Skeletal muscle satellite cell (primary cell): ENCODE data around the gene RASL10B.

ENCODE experiments used
- H3K27me3 ChIP-seq: 2 replicates; pipeline ENCODE4 v1.7.0; 2013; ENCODE audit warnings: low read length; ENCODE audit not compliant: control insufficient read depth, insufficient read depth
- H3K36me3 ChIP-seq: 2 replicates; pipeline ENCODE4 v1.7.0; 2013; ENCODE audit warnings: mild to moderate bottlenecking, control low read depth, low read length; ENCODE audit not compliant: insufficient read depth
- H3K4me1 ChIP-seq: 2 replicates; pipeline ENCODE4 v1.7.0; 2013; ENCODE audit warnings: low read length; ENCODE audit not compliant: control insufficient read depth, insufficient read depth
- H3K4me2 ChIP-seq: 2 replicates; pipeline ENCODE4 v1.7.0; 2013; ENCODE audit warnings: mild to moderate bottlenecking, low read length
- H3K4me3 ChIP-seq: 2 replicates; pipeline ENCODE4 v1.7.0; 2013; ENCODE audit warnings: low read length
- H3K9ac ChIP-seq: 2 replicates; pipeline ENCODE4 v1.7.0; 2013; ENCODE audit warnings: mild to moderate bottlenecking, low read depth, low read length, moderate library complexity
- H3K9me3 ChIP-seq: replicated peaks from 2 replicates; pipeline ENCODE4 v1.7.0; 2013; ENCODE audit warnings: mild to moderate bottlenecking, control low read depth, low read length

RASL10B gene

GRCh38 chr17:35788477-35789368 lies 57.3 kb downstream of the RASL10B start:
- Histone ChIP-seq H3K4me1 (peaks cover 34% of the 10 kb centered on the region), H3K9ac (peak overlapping the region; percentile 38), H3K4me3 (peak overlapping the region; percentile 37), H3K9me3 (no peaks in the 10 kb centered on the region), H3K27me3 (peaks cover 19% of the 10 kb centered on the region), H3K4me2 (peak overlapping the region; percentile 74), H3K36me3 (no peaks in the 10 kb centered on the region)

GRCh38 chr17:35790841-35791240 lies 59.4 kb downstream of the RASL10B start:
- H3K9ac ChIP-seq = no peak overlapping the region
- H3K9me3 ChIP-seq = no peaks in the 10 kb centered on the region
- H3K4me3 ChIP-seq = no peak overlapping the region
- H3K36me3 ChIP-seq = no peaks in the 10 kb centered on the region
- H3K4me2 ChIP-seq = no peak overlapping the region
- H3K27me3 ChIP-seq = peaks cover 33% of the 10 kb centered on the region
- H3K4me1 ChIP-seq = peaks cover 40% of the 10 kb centered on the region

GRCh38 chr17:35791681-35792350 lies 60.4 kb downstream of the RASL10B start:
- no peak overlapping the region for H3K4me2 ChIP-seq
- H3K4me3 ChIP-seq = no peak overlapping the region
- no peaks in the 10 kb centered on the region for H3K36me3 ChIP-seq
- no peak overlapping the region for H3K9ac ChIP-seq
- H3K4me1 ChIP-seq = peaks cover 34% of the 10 kb centered on the region
- H3K9me3 ChIP-seq = no peaks in the 10 kb centered on the region
- peaks cover 43% of the 10 kb centered on the region for H3K27me3 ChIP-seq
